SHP77 treated with DMSO at 0.1 percent for 48 hours (cell line): ENCODE results near the gene SLC25A33.
"Not testable (repeated sequence)": the region's sequence is repeated elsewhere in the genome, so short reads cannot be mapped to it uniquely, and the experiment has no call there.

ENCODE experiments used
- DNase-seq: peaks from one replicate; lab custom pipeline; 2025; lab: John Stamatoyannopoulos, UW

The SLC25A33 gene

GRCh38 chr1:9539829-9540550 lies 725 bp downstream of the SLC25A33 start:
- no peak for DNase-seq

DNA sequence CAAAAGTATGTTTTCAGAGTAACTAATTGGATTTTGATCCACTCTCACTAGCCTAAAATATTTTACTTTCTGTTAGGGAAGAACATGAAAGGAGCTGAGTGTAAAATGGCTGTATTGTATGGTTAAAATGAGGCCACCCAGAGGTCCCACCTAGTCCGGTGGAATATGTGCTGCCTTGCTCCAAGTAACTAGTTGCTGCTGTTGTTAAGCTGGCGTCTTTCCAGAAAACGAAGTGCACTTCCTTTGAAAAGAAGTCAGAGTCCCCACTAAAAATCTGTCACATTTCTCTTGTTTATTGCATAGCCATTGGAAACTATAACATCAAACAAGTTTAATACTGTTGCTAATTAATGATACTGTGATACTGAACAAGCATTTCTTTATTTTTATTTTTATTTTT lies 3.2 kb downstream of the SLC25A33 start:
- DNase-seq = no peak

- DNase-seq = no peak
Measured at GRCh38 chr1:9544926-9545325, 5.7 kb downstream of the SLC25A33 start.

- DNase-seq = no peak
Measured at GRCh38 chr1:9549955-9550546, 10.8 kb downstream of the SLC25A33 start.

- DNase-seq = no peak
Measured at GRCh38 chr1:9551984-9552383, 12.7 kb downstream of the SLC25A33 start.

- DNase-seq = no peak
Measured at GRCh38 chr1:9553736-9554144, 14.5 kb downstream of the SLC25A33 start.

- DNase-seq = no peak
Measured at GRCh38 chr1:9555942-9556341, 16.7 kb downstream of the SLC25A33 start.

GRCh38 chr1:9557624-9558023 lies 18.4 kb downstream of the SLC25A33 start:
- DNase-seq = no peak

DNA sequence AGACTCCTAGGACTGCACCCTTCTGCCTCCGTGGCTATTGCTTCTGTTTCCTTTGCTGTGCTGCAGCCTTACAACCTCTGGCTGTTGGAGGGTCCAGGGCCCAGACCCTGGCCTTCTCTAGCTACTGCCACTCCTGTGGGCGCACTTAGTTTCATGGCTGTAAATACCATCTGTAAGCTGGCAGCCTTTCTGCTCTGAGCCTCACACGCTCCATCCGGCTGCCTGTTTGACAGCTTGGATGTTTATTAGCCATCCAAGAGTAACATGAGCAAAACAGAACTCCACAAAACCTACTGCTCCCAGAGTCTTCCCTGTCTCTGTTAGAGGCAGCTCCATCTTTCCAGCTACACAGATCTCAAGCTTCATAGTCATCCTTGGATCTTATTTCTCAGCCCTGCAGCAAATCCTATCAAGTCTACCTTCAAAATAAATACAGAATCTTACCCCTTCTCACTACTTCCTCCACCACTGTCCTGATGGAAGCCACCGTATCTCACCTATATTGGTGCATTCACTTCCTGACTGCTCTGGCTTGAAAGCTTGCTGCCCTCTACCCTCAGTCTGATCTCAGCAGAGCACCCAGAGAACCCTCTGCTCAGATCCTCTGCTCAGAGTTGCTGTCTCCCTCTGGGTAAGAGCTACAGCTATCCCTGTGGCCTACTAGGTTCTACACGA lies 19.1 kb downstream of the SLC25A33 start:
- DNase-seq = no peak

- no peak for DNase-seq
Measured at GRCh38 chr1:9558946-9559545, 19.8 kb downstream of the SLC25A33 start.

DNA sequence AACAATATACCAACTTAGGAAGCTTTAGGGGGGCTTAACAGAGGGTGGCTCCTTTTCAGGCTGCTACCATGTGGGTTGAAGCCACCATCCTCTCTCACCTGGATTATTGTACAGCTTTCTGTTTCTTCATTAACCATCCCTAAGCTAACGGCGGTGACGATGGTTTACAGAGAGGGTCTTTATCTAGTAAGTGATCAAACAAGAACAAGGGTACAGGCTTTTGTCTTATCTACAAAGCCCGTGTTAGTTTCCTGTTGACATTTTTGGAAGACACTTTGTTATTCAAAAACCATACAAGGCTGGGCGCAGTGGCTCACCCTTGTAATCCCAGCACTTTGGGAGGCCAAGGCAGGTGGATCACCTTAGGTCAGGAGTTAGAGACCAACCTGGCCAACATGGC lies 20.4 kb downstream of the SLC25A33 start:
- DNase-seq = no peak

DNA sequence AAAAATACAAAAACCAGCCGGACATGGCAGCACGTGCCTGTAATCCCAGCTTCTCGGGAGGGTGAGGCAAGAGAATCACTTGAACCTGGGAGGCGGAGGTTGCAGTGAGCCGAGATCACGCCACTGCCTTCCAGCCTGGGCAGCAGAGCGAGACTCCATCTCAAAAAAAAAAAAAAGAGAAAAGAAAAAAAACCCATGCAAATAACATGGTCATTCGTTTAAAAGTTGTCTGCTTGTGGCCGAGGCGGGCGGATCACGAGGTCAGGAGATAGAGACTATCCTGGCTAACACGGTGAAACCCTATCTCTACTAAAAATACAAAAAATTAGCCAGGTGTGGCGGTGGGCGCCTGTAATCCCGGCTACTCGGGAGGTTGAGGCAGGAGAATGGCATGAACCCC lies 20.8 kb downstream of the SLC25A33 start:
- not testable (repeated sequence) for DNase-seq

- DNase-seq = no peak
Measured at GRCh38 chr1:9561429-9561828, 22.2 kb downstream of the SLC25A33 start.

DNA sequence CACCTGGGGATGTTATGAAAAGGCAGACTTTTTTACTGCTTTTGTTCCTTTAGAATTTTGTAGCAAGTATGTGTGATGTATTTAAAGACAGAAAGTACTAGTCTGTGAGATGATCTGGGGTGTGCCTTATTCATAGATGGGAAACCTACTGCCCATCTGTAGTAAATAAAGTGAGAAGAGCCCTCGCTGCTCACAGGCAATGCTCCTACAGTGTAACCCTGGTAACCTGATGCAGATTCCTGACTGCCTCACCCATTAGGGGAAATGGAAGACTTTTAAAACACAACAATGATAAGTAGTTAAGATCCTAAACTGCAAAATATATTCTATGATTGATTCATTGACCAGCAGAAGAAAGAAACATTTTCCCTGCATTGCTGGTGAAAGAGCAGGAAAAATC lies 30.0 kb downstream of the SLC25A33 start:
- DNase-seq = no peak

- not testable (repeated sequence) for DNase-seq
Measured at GRCh38 chr1:9570886-9571529, 31.7 kb downstream of the SLC25A33 start.

DNA sequence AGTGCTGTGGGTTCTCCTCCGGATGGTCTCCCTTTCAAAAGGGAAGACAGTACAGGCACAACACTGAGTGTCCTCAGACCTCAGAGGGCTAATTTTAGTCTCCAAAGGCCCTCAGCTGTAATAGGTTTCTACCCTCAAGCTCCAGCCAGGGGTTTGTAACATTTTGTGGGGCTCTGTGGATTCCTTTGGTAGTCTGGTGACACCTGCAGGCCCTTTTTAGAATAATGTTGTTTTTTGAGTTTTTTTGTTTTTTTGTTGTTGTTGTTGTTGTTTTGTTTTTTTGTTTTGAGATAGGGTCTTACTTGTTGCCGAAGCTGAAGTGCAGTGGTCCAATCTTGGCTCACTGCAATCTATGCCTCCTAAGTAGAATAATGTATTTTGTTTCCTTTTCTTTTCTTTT lies 34.5 kb downstream of the SLC25A33 start:
- DNase-seq = no peak

DNA sequence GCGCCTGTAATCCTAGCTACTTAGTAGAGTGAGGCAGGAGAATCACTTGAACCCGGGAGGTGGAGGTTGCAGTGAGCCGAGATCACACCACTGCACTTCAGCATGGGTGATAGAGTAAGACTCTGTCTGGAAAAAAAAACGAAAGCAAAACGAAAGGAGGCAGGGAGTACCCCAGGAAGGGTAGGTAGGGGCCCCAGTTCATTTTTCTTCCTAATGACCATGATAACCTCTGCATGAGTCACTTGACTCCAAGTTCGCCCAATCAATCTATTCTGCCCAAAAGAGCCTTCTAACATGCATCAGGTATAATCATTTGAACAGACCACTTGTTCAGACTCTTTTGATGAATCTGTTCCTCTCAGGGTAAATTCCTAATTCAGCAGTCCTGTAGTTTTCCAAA lies 36.2 kb downstream of the SLC25A33 start:
- no peak for DNase-seq

DNA sequence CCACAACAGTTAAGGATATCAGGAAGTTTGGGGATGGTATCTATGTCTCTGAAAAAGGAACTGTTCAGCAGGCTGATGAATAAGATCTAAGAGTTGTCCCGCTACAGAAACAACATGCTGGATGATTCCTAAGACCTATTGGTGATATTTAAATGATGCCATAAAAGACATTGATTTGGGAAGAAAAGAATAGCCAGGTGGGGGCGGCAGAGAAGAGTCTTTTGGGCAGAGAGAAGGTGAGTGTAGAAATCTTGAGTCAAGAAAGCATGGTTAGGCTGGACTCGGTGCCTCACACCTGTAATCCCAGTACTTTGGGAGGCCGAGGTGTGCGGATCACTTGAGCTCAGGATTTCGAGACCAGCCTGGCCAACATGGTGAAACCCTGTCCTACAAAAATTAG lies 37.6 kb downstream of the SLC25A33 start:
- DNase-seq = no peak

DNA sequence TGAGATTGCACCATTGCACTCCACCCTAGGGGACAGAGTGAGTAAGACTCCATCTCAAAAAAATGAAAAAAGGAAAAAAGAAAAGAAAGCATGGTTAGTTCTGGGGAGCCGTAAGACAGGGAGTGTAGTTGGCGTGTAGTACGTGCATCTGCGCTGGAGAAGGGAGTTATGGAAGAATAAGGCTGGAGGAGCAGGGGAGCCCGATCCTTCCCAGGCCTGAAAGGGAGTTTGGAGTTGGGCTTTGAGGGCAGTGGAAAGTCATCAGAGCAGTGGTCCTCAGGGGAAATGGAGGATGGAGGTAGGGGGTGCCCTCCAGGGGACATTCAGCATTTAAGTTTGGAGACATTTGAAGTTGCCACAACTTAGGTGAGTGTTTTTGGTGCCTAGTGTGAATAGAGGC lies 38.2 kb downstream of the SLC25A33 start:
- DNase-seq = no peak

GRCh38 chr1:9580942-9581341 lies 41.7 kb downstream of the SLC25A33 start:
- no peak for DNase-seq

DNA sequence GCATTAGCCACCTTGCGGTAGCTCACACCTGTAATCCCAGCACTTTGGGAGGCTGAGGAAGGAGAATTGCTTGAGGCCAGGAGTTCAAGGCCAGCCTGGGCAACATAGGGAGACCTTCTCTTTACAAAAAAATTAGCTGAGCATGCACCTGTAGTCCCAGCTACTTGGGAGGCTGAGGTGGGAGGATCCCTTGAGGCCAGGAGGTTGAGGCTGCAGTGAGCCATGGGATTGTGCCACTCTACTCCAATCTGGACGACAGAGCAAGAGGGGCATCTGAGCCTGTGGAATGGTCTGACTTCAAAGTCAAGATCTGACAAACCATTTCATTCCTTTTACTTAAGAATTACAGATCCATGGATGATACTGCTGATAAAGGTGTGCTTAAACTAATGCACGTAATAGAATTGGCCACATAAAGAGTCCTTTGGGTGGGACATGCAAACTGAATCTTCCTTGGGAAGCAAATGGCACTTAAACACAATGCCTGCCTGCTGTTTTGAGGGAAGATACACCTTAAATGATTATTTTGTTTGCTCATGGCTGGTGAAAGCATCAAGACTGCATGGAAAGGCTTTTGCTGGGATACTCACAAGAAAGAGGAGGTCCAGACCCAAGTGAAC lies 47.0 kb downstream of the SLC25A33 start:
- DNase-seq = no peak

- peak; percentile 51 for DNase-seq
Measured at GRCh38 chr1:9588551-9589143, 49.4 kb downstream of the SLC25A33 start, which contains the start of gene TMEM201. TMEM201 (plus strand) TSS chr1:9588911; CDS start chr1:9588931, 20 bp downstream.
